ENCODE results near the gene COLEC11. TPM values are rescaled to one million over a fixed set of nuclear protein-coding genes. Genes with fewer than 3 reads are reported as not detected.

The COLEC11 gene
- total and polyA plus RNA-seq, 9 of the 15 experiments (the other 6 are each of a cell fraction or from before 2014, with no cell fraction given) = 0.32 to 4.3 (median 1.8) TPM

DNA sequence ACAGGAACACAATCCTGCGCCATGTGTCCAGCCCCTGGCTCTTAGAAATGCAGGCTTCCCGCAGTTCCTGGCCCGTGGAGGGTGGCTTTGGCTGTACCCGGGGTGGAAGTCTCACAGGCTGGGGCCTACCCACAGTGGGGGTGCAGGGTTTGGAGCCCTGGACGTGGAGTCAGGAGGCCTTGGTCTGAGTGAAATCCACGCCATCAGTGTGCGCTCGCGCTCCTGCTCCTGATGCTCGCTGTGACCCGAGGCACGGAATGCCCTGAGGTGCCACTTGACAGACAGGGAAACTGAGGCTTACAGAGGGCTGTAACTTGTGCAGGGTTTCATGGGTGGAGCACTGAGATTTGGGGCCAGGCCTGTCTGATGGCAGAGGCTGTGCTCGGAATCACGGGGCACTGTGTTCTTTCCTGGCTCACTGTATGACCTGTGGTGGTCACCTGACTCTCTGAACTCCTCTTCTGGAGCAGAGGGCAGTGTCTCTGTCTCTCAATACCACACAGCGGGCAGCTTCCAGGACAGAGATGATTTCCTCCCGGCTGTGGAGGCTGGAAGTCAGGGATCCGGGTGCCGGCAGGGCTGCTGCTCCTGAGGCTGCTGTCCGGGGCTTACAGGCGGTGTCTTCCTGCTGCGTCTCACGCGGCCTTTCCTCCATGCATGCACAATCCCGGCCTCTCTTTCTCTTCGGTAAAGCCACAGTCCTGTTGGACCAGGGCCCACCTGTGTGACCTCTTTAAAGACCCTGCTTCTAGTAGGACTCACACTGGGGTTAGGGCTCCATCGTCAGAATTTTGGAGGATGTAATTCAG lies 37.1 kb downstream of the COLEC11 start:
- Histone ChIP-seq H3K9me3 (replicated peaks; ENCODE audit: control insufficient read depth, insufficient read depth, low read depth, low read length) (0 out of 2 replicates have a peak, but pooled peaks cover 2% of the 10 kb centered on the region), H3K4me2 (ENCODE audit: insufficient read depth, low read length) (no peak overlapping the region), H3K27ac (ENCODE audit: extremely low read depth, low read depth, low read length) (no peak overlapping the region), H3K27me3 (ENCODE audit: control insufficient read depth in 2 of 2, insufficient read depth in 2 of 2, low read length in 2 of 2) (peaks cover 38 to 67% of the 10 kb centered on the region in 2 experiments), H3K9ac (ENCODE audit: insufficient read depth in 1 of 2, low read depth in 2 of 2, low read length in 2 of 2) (no peak overlapping the region), H3K4me3 (no peak overlapping the region), H3K36me3 (ENCODE audit: control insufficient read depth, insufficient read depth, low read length) (no peaks in the 10 kb centered on the region), H4K20me1 (replicated peaks; ENCODE audit: control insufficient read depth, insufficient read depth, low read length) (peaks cover 6% of the 10 kb centered on the region), H3K4me1 (replicated peaks in 1 of 2; ENCODE audit: control insufficient read depth in 2 of 2, insufficient read depth in 2 of 2, low read length in 2 of 2) (peaks cover 0 to 14% of the 10 kb centered on the region in 2 experiments; a peak in 2 of 5 replicates), H2AFZ (ENCODE audit: low read depth, low read length) (no peak overlapping the region), H3K79me2 (ENCODE audit: control insufficient read depth, insufficient read depth, low read length) (no peaks in the 10 kb centered on the region), H3K9me1 (ENCODE audit: control insufficient read depth, insufficient read depth, low read length) (no peaks in the 10 kb centered on the region)
- intact Hi-C loops (cut with micrococcal nuclease) = no loop called here
- no TSS peak for BruUV-seq (replicated peaks)
- DNase-seq (ENCODE audit: extremely low read depth in 1 of 4, low spot score in 3 of 4) (no peak), ATAC-seq (no peak), FAIRE-seq (no peak)
- WGBS (ENCODE audit: insufficient coverage, low coverage, missing lambda C conversion rate) = 11% methylated on average over 24 of the region's 26 CpGs
- ChIA-PET POLR2A (no interaction called here), CTCF (ENCODE audit: low intra/inter-chr PET ratio) (no interaction called here)
- in situ Hi-C loops (cut with MboI) = no loop called here
- TF ChIP-seq HIVEP1 (CRISPR knock-in tag; IDR thresholded peaks at IDR 0.05) = no peak
- TF ChIP-seq, protein P1, sequence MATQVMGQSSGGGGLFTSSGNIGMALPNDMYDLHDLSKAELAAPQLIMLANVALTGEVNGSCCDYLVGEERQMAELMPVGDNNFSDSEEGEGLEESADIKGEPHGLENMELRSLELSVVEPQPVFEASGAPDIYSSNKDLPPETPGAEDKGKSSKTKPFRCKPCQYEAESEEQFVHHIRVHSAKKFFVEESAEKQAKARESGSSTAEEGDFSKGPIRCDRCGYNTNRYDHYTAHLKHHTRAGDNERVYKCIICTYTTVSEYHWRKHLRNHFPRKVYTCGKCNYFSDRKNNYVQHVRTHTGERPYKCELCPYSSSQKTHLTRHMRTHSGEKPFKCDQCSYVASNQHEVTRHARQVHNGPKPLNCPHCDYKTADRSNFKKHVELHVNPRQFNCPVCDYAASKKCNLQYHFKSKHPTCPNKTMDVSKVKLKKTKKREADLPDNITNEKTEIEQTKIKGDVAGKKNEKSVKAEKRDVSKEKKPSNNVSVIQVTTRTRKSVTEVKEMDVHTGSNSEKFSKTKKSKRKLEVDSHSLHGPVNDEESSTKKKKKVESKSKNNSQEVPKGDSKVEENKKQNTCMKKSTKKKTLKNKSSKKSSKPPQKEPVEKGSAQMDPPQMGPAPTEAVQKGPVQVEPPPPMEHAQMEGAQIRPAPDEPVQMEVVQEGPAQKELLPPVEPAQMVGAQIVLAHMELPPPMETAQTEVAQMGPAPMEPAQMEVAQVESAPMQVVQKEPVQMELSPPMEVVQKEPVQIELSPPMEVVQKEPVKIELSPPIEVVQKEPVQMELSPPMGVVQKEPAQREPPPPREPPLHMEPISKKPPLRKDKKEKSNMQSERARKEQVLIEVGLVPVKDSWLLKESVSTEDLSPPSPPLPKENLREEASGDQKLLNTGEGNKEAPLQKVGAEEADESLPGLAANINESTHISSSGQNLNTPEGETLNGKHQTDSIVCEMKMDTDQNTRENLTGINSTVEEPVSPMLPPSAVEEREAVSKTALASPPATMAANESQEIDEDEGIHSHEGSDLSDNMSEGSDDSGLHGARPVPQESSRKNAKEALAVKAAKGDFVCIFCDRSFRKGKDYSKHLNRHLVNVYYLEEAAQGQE (IDR thresholded peaks at IDR 0.05; ENCODE audit: borderline replicate concordance) = no peak
- TF ChIP-seq, protein P1 (CRISPR knock-in tag; IDR thresholded peaks at IDR 0.05; ENCODE audit: low read depth) = no peak
- TF ChIP-seq RBM34 (IDR thresholded peaks at IDR 0.05; ENCODE audit: borderline replicate concordance, insufficient read depth, low read length) = no peak
- TF ChIP-seq RFX5 (IDR thresholded peaks at IDR 0.05; ENCODE audit: low read depth, low read length) = no peak
- TF ChIP-seq ZNF274 (IDR thresholded peaks at IDR 0.05; ENCODE audit: borderline replicate concordance, low read depth, low read length) = no peak
- TF ChIP-seq, protein P2, sequence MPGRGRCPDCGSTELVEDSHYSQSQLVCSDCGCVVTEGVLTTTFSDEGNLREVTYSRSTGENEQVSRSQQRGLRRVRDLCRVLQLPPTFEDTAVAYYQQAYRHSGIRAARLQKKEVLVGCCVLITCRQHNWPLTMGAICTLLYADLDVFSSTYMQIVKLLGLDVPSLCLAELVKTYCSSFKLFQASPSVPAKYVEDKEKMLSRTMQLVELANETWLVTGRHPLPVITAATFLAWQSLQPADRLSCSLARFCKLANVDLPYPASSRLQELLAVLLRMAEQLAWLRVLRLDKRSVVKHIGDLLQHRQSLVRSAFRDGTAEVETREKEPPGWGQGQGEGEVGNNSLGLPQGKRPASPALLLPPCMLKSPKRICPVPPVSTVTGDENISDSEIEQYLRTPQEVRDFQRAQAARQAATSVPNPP (IDR thresholded peaks at IDR 0.05; ENCODE audit: borderline replicate concordance, insufficient read depth, insufficient read length) = no peak
